Ureter (tissue), 1 donor: ENCODE measurements around the gene SLC2A6. TPM values are rescaled to one million over a fixed set of nuclear protein-coding genes. Genes with fewer than 3 reads are reported as not detected.

ENCODE experiments used
- DNase-seq: peaks from one replicate; pipeline ENCODE4 v3.0.0-alpha.2; 2020; ENCODE audit warnings: low spot score
- total RNA-seq: library from RNA; stranded (reverse); gene quantifications from one replicate; pipeline ENCODE4 v1.2.4, GENCODE V29; 2023
- donor health status: DM: yes; HTN: yes; CAD: no.

The SLC2A6 gene
- total RNA-seq, 1 donor from 2014 or later, result 19.6 TPM

GRCh38 chr9:133496861-133497842 lies 18.3 kb upstream of the SLC2A6 start:
- DNase-seq, result no peak

- no peak for DNase-seq
Measured at GRCh38 chr9:133495327-133496293, 16.7 kb upstream of the SLC2A6 start.

GRCh38 chr9:133494636-133495326 lies 15.9 kb upstream of the SLC2A6 start:
- DNase-seq, result no peak

- DNase-seq, result no peak
Measured at GRCh38 chr9:133493845-133494540, 15.1 kb upstream of the SLC2A6 start.

GRCh38 chr9:133493428-133493827 lies 14.5 kb upstream of the SLC2A6 start:
- DNase-seq, result no peak

- DNase-seq, result no peak
Measured at GRCh38 chr9:133492061-133493021, 13.4 kb upstream of the SLC2A6 start.

GRCh38 chr9:133491656-133491925 lies 12.7 kb upstream of the SLC2A6 start:
- no peak for DNase-seq

GRCh38 chr9:133490865-133491655 lies 12.2 kb upstream of the SLC2A6 start:
- no peak for DNase-seq

- no peak for DNase-seq
Measured at GRCh38 chr9:133490201-133490681, 11.3 kb upstream of the SLC2A6 start.

GRCh38 chr9:133489253-133490190 lies 10.6 kb upstream of the SLC2A6 start:
- DNase-seq, result no peak

- DNase-seq, result no peak
Measured at GRCh38 chr9:133488686-133489252, 9.9 kb upstream of the SLC2A6 start.

- DNase-seq, result no peak
Measured at GRCh38 chr9:133487331-133487725, 8.4 kb upstream of the SLC2A6 start.

- no peak for DNase-seq
Measured at GRCh38 chr9:133485531-133486260, 6.8 kb upstream of the SLC2A6 start.

- peak; percentile 85 for DNase-seq
Measured at GRCh38 chr9:133484671-133485437, 6.0 kb upstream of the SLC2A6 start.

GRCh38 chr9:133483611-133484010 lies 4.7 kb upstream of the SLC2A6 start:
- DNase-seq, result no peak
